GM12864 (cell line): ENCODE measurements around the gene C19orf47.

ENCODE experiments used
- DNase-seq: peaks from one replicate; pipeline ENCODE4 v3.0.0-alpha.2; 2011; ENCODE audit warnings: low read depth
- H3K4me3 ChIP-seq: 2 replicates; pipeline ENCODE4 v1.5.1; 2011; ENCODE audit warnings: mild to moderate bottlenecking, low read depth, low read length, control low read depth
- TF ChIP-seq, protein P1 (sequence below): IDR thresholded peaks from 2 replicates; pipeline ENCODE4 v1.5.1; 2011; ENCODE audit warnings: low read depth, mild to moderate bottlenecking, moderate library complexity, low read length, control low read depth, inconsistent platforms; ENCODE audit errors: missing control alignments

The C19orf47 gene

GRCh38 chr19:40344422-40344821, 3.8 kb downstream of the C19orf47 start:
- no peak for DNase-seq
- H3K4me3 ChIP-seq: no peak overlapping the region
- TF ChIP-seq, protein P1, sequence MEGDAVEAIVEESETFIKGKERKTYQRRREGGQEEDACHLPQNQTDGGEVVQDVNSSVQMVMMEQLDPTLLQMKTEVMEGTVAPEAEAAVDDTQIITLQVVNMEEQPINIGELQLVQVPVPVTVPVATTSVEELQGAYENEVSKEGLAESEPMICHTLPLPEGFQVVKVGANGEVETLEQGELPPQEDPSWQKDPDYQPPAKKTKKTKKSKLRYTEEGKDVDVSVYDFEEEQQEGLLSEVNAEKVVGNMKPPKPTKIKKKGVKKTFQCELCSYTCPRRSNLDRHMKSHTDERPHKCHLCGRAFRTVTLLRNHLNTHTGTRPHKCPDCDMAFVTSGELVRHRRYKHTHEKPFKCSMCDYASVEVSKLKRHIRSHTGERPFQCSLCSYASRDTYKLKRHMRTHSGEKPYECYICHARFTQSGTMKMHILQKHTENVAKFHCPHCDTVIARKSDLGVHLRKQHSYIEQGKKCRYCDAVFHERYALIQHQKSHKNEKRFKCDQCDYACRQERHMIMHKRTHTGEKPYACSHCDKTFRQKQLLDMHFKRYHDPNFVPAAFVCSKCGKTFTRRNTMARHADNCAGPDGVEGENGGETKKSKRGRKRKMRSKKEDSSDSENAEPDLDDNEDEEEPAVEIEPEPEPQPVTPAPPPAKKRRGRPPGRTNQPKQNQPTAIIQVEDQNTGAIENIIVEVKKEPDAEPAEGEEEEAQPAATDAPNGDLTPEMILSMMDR: no peak

DNA sequence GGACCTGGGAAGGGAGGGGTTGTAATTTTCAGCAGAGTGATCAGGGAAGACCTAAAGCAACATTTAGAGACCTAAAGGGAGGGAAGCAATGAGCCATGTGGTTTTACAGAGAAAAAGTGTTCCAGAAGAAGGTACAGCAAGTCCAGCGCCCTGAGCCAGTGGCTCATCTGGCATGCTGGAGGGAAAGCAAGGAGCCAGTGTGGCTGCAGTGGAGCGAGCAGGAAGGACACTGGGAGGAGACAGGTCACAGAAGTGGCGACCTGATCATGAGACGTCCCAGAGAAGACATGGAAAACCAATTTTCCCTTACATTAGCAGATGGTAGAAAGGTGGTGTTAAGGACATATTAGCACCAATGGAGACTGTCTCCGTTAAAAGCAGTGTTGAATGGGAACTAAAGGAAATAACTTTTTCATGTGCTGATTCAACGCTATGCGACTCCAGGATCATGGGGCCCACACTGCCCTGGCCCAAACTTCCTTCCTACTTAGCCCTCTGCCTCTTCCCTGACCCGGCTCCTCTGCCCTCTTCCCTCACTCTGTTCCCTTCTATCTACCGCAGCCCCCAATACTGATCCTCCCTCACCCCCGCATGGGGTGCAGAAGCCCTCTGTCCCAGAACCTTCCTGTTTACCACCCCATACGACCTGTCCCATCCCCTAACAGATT, 5.4 kb downstream of the C19orf47 start:
- DNase-seq: no peak
- H3K4me3 ChIP-seq: no peak overlapping the region
- TF ChIP-seq, protein P1: no peak

GRCh38 chr19:40341601-40342482, 6.4 kb downstream of the C19orf47 start:
- DNase-seq: no peak
- H3K4me3 ChIP-seq: no peak overlapping the region
- TF ChIP-seq, protein P1: no peak

GRCh38 chr19:40339018-40339728, 9.0 kb downstream of the C19orf47 start:
- no peak for DNase-seq
- TF ChIP-seq, protein P1: no peak
- no peak overlapping the region for H3K4me3 ChIP-seq

DNA sequence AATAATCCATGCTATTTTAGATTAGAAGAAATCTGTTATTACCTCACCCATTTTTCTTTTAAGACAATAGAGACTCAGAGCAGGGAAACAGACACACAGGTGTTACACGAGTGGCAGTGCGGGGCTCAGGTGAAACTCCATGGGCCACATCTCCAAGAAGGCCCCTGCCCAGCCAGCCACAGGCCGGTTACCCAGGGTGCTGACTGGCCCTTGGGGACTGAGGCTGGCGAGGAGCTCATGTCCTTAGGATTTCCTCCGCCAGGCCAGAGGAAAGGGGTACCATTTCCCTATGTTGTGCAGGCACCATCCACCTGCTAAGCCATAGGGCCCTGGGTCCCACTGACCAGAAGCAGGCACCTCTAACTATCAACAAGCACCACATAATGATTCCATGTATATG, 10.6 kb downstream of the C19orf47 start:
- no peak overlapping the region for H3K4me3 ChIP-seq
- TF ChIP-seq, protein P1: no peak

GRCh38 chr19:40337107-40337506, 11.1 kb downstream of the C19orf47 start:
- H3K4me3 ChIP-seq: no peak overlapping the region
- DNase-seq: no peak
- TF ChIP-seq, protein P1: no peak

More for the DNA sequence above, 10.6 kb downstream of the C19orf47 start:
- no peak for DNase-seq
